HepG2 (cell line): ENCODE data around the gene TRIM66. TPM values are rescaled to one million over a fixed set of nuclear protein-coding genes. Genes with fewer than 3 reads are reported as not detected.

Experiments used
- ATAC-seq: fragments of 200-7000 bp; cut with Tn5 transposase; 3 replicates; pipeline ENCODE4 v1.9.1; 2020; ENCODE audit warnings: mild to moderate bottlenecking, moderate library complexity
- BruUV-seq: library from RNA; stranded (reverse); fragments of 400-500 nt; replicated peaks from 2 replicates; lab custom pipeline; 2021; lab: Mats Ljungman, UMichigan
- CTCF ChIA-PET: fragments of 300-600 bp; formaldehyde crosslinking; extraction: SDS; loops from one replicate; lab custom pipeline; 2021; ENCODE audit warnings: low total read pairs, inconsistent platforms, low intra/inter-chr PET ratio; lab: Yijun Ruan, JAX
- POLR2A ChIA-PET: fragments of 350-600 bp; sonication (Branson Sonifier 250); formaldehyde crosslinking; loops from one replicate; lab custom pipeline; 2020; ENCODE audit warnings: antibody characterized with exemption, inconsistent platforms; lab: Yijun Ruan, JAX
- DNase-seq: peaks from one replicate; pipeline ENCODE4 v3.0.0-alpha.2; 2015; ENCODE audit warnings: low spot score
- FAIRE-seq: peaks from 3 replicates; lab custom pipeline; 2011; peaks lifted over from hg19 to GRCh38; lab: Jason Lieb, UNC
- H2AFZ ChIP-seq: one replicate; pipeline ENCODE4 v1.6.1; 2011; ENCODE audit warnings: low read length, inconsistent platforms
- H3K27ac ChIP-seq: fragments of 300-600 bp; 3 replicates; pipeline ENCODE4 v1.8.0; 2011; ENCODE audit warnings: mixed run types, mild to moderate bottlenecking, mixed read lengths, low read length, inconsistent platforms; ENCODE audit not compliant: insufficient read depth; ENCODE audit errors: extremely low read length
- H3K27me3 ChIP-seq, 2 experiments: fragments of 200-600 bp in 1 of 2; 2 replicates in 1 of 2; 3 replicates in 1 of 2; pipeline versions ENCODE4 v1.6.0 to v1.8.0; 2011; ENCODE audit warnings: low read length in 2 of 2, mild to moderate bottlenecking in 2 of 2, moderate library complexity in 2 of 2, inconsistent platforms in 1 of 2; ENCODE audit not compliant: insufficient read depth in 2 of 2, control insufficient read depth in 1 of 2
- H3K36me3 ChIP-seq, 2 experiments: fragments of 200-600 bp in 1 of 2; replicated peaks in 1 of 2; 2 replicates in 1 of 2; 3 replicates in 1 of 2; pipeline versions ENCODE4 v1.5.1 to v1.8.0; 2011; ENCODE audit warnings: low read length in 2 of 2, inconsistent platforms in 1 of 2; ENCODE audit not compliant: insufficient read depth in 2 of 2, control insufficient read depth in 1 of 2
- H3K4me1 ChIP-seq: 2 replicates; pipeline ENCODE4 v1.5.1; 2012; ENCODE audit warnings: low read length, inconsistent platforms; ENCODE audit not compliant: insufficient read depth
- H3K4me2 ChIP-seq: 2 replicates; pipeline ENCODE4 v1.6.0; 2011; ENCODE audit warnings: low read depth, low read length, inconsistent platforms
- H3K4me3 ChIP-seq, 3 experiments: fragments of 200-600 bp in 1 of 3; sonication (generic), shearing (Covaris generic) in 1 of 3; replicated peaks in 1 of 3; 2 replicates each; pipeline ENCODE4 v1.5.1; 2011 to 2016; ENCODE audit warnings: low read length in 3 of 3, inconsistent platforms in 2 of 3, low read depth in 2 of 3, mild to moderate bottlenecking in 2 of 3, control low read depth in 1 of 3, mixed read lengths in 1 of 3; ENCODE audit not compliant: insufficient read depth in 1 of 3
- H3K79me2 ChIP-seq: one replicate; pipeline ENCODE4 v1.6.1; 2011; ENCODE audit warnings: low read length, inconsistent platforms; ENCODE audit not compliant: insufficient read depth
- H3K9ac ChIP-seq: 2 replicates; pipeline ENCODE4 v1.6.0; 2011; ENCODE audit warnings: mild to moderate bottlenecking, low read depth, low read length, inconsistent platforms; ENCODE audit not compliant: insufficient read depth
- H3K9me3 ChIP-seq: 2 replicates; pipeline ENCODE4 v1.5.1; 2012; ENCODE audit warnings: mild to moderate bottlenecking, low read length
- H4K20me1 ChIP-seq: 2 replicates; pipeline ENCODE4 v1.6.0; 2011; ENCODE audit warnings: inconsistent platforms, mild to moderate bottlenecking, low read length, moderate library complexity; ENCODE audit not compliant: insufficient read depth
- FOXA1 ChIP-seq, 2 experiments: fragments of 450-650 bp in 1 of 2; sonication (generic) in 1 of 2; formaldehyde crosslinking in 1 of 2; IDR thresholded peaks; 2 replicates each; pipeline versions ENCODE4 v1.4.0 to v1.6.1; 2016 to 2020; ENCODE audit warnings: missing genetic modification reagents in 1 of 2
- IKZF4 ChIP-seq: sonication (generic); formaldehyde crosslinking; IDR thresholded peaks from 2 replicates; pipeline ENCODE4 v1.5.1; 2020; ENCODE audit warnings: borderline replicate concordance, mild to moderate bottlenecking, low read depth, missing genetic modification reagents; ENCODE audit errors: not compliant biosample characterization
- MEF2D ChIP-seq: sonication (generic); formaldehyde crosslinking; IDR thresholded peaks from 2 replicates; pipeline ENCODE4 v1.5.1; 2020; ENCODE audit warnings: mild to moderate bottlenecking, missing genetic modification reagents
- MEIS1 ChIP-seq: sonication (generic); formaldehyde crosslinking; IDR thresholded peaks from 2 replicates; pipeline ENCODE4 v1.9.0; 2021; ENCODE audit warnings: mild to moderate bottlenecking, missing genetic modification reagents, moderate library complexity, borderline replicate concordance
- NR2C2 ChIP-seq: sonication (generic); formaldehyde crosslinking; IDR thresholded peaks from 2 replicates; pipeline ENCODE4 v1.4.0; 2020; ENCODE audit warnings: missing genetic modification reagents, mild to moderate bottlenecking, moderate library complexity, borderline replicate concordance
- ZFP1 ChIP-seq: IDR thresholded peaks from 2 replicates; pipeline ENCODE4 v1.6.1; 2016
- ZKSCAN1 ChIP-seq: fragments of 150-350 bp; IDR thresholded peaks from 2 replicates; pipeline ENCODE4 v1.6.1; 2014; ENCODE audit warnings: low read length
- ZNF367 ChIP-seq: sonication (generic); formaldehyde crosslinking; IDR thresholded peaks from 2 replicates; pipeline ENCODE4 v1.4.0; 2020; ENCODE audit warnings: missing genetic modification reagents, borderline replicate concordance
- ZNF451 ChIP-seq: sonication (generic); formaldehyde crosslinking; IDR thresholded peaks from 2 replicates; pipeline ENCODE4 v1.5.0; 2020; ENCODE audit warnings: mild to moderate bottlenecking, missing genetic modification reagents
- ZNF563 ChIP-seq: sonication (generic); formaldehyde crosslinking; IDR thresholded peaks from 2 replicates; pipeline ENCODE4 v1.8.0; 2022; ENCODE audit warnings: mild to moderate bottlenecking, moderate library complexity, missing genetic modification reagents
- ZNF672 ChIP-seq: sonication (generic); formaldehyde crosslinking; IDR thresholded peaks from 2 replicates; pipeline ENCODE4 v1.8.1; 2022; ENCODE audit warnings: missing genetic modification reagents
- ZNF713 ChIP-seq: sonication (generic); formaldehyde crosslinking; IDR thresholded peaks from 2 replicates; pipeline ENCODE4 v1.4.0; 2020; ENCODE audit warnings: mild to moderate bottlenecking, missing genetic modification reagents
- ZNF773 ChIP-seq: sonication (generic); formaldehyde crosslinking; IDR thresholded peaks from 2 replicates; pipeline ENCODE4 v1.4.0; 2020; ENCODE audit warnings: missing genetic modification reagents, borderline replicate concordance
- WGBS: methylation state at CpG from one replicate; pipeline ENCODE4 v1.1.6; 2017; ENCODE audit warnings: low lambda C conversion rate; 5-methylcytosine and 5-hydroxymethylcytosine counted together
- in situ Hi-C: cut with HindIII; loops from 2 replicates; pipeline ENCODE4 v1.10.0; 2017; ENCODE audit warnings: low pct_unique_long_range_greater_than_20kb; ENCODE audit not compliant: extremely low pct_ligation_motif_present
- intact Hi-C: fragments of 100-400 bp; cut with micrococcal nuclease; formaldehyde crosslinking; loops from one replicate; pipeline ENCODE4 v1.10.0; 2022; ENCODE audit not compliant: unreplicated experiment
- polyA plus RNA-seq, 8 experiments: library from polyadenylated mRNA; depleted of rRNA in 3 of 8; stranded (reverse) in 7 of 8; unstranded in 1 of 8; fragments of >200 nt; fragmentation: Illumina TruSeq in 4 of 8; extraction: Trizol in 4 of 8; gene quantifications; 2 replicates each; pipeline versions ENCODE4 v1.2.1 to v1.2.3, GENCODE V29; 2011 to 2016; ENCODE audit warnings: low read depth in 4 of 8, missing spikeins in 1 of 8, mixed read lengths in 1 of 8; ENCODE audit not compliant: insufficient read depth in 1 of 8
- total RNA-seq, 5 experiments: library from RNA; depleted of rRNA; stranded (reverse); fragments of >200 nt; fragmentation: Illumina TruSeq; extraction: Trizol; gene quantifications; 2 replicates each; pipeline ENCODE4 v1.2.3, GENCODE V29; 2016; ENCODE audit warnings: low read depth in 1 of 5
- TF ChIP-seq, protein P1 (sequence below): sonication (generic); formaldehyde crosslinking; IDR thresholded peaks from 2 replicates; pipeline ENCODE4 v1.9.0; 2021; ENCODE audit warnings: missing genetic modification reagents, mild to moderate bottlenecking, borderline replicate concordance
- TF ChIP-seq, protein P2 (sequence below): sonication (generic); formaldehyde crosslinking; IDR thresholded peaks from 2 replicates; pipeline ENCODE4 v1.4.0; 2020; ENCODE audit warnings: mild to moderate bottlenecking, low read depth, missing genetic modification reagents
- TF ChIP-seq, protein P3 (sequence below): IDR thresholded peaks from 2 replicates; pipeline ENCODE4 v1.6.1; 2016; ENCODE audit warnings: low read depth
- TF ChIP-seq, protein P4 (sequence below): IDR thresholded peaks from 2 replicates; pipeline ENCODE4 v1.6.1; 2016; ENCODE audit warnings: missing genetic modification reagents, missing compliant biosample characterization

The TRIM66 gene
- total and polyA plus RNA-seq, 2 of the 13 experiments (the other 11 are each of a cell fraction or from before 2014, with no cell fraction given) = 4.9 to 6.1 TPM

DNA sequence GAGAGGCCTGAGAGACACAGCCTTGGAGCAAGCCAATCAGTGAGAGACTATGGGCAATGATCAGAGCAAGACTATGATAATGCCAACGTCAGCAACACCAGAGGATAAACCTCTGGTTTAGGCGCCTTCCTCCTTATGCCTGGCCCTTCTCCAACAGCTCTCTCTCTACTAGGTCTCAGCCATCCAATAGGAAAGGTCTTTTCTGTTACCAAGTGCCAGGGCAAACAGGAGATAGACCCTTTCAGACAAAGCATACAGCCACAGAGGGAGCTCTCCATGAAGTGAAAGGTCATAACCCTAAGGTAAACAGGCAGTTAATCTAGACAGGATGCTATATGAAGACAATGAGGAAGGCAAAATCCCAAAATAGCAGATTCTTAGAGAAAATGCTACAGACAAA, 98.0 kb downstream of the TRIM66 start (continued):
- TF ChIP-seq, protein P1, sequence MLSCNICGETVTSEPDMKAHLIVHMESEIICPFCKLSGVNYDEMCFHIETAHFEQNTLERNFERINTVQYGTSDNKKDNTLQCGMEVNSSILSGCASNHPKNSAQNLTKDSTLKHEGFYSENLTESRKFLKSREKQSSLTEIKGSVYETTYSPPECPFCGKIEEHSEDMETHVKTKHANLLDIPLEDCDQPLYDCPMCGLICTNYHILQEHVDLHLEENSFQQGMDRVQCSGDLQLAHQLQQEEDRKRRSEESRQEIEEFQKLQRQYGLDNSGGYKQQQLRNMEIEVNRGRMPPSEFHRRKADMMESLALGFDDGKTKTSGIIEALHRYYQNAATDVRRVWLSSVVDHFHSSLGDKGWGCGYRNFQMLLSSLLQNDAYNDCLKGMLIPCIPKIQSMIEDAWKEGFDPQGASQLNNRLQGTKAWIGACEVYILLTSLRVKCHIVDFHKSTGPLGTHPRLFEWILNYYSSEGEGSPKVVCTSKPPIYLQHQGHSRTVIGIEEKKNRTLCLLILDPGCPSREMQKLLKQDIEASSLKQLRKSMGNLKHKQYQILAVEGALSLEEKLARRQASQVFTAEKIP (CRISPR knock-in tag) = no peak
- TF ChIP-seq MEIS1 (CRISPR knock-in tag) (no peak), NR2C2 (CRISPR knock-in tag) (peak; percentile 40; the same call in 1 of the 2 replicates), ZNF672 (CRISPR knock-in tag) (no peak), IKZF4 (CRISPR knock-in tag) (no peak), FOXA1 (IDR thresholded peaks at IDR 0.05) (no peak), FOXA1 (CRISPR knock-in tag; IDR thresholded peaks at IDR 0.05) (peak; percentile 71), ZNF367 (CRISPR knock-in tag) (no peak)
- TF ChIP-seq, protein P2, sequence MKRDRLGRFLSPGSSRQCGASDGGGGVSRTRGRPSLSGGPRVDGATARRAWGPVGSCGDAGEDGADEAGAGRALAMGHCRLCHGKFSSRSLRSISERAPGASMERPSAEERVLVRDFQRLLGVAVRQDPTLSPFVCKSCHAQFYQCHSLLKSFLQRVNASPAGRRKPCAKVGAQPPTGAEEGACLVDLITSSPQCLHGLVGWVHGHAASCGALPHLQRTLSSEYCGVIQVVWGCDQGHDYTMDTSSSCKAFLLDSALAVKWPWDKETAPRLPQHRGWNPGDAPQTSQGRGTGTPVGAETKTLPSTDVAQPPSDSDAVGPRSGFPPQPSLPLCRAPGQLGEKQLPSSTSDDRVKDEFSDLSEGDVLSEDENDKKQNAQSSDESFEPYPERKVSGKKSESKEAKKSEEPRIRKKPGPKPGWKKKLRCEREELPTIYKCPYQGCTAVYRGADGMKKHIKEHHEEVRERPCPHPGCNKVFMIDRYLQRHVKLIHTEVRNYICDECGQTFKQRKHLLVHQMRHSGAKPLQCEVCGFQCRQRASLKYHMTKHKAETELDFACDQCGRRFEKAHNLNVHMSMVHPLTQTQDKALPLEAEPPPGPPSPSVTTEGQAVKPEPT = no peak

DNA sequence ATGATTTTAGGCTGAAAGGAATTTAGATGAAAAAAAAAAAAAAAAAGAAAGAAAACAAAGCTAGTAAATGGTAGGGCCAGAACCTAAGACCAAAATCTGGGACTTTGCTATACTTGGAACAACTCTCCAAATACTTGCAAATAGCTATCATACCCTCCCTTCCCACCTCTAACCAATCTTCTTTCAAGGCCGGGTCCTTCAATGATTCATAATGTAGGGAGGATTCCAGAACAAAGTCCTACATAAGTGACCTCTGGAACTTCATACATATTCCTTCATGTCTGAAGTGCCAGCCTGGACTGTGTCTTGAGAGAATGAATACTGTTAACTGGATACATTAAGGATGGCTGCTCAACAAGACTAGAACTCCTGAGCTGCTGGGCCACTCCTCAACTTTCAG, 98.4 kb downstream of the TRIM66 start:
- BruUV-seq = no TSS peak
- Histone ChIP-seq H3K27ac (no peak overlapping the region), H3K9ac (no peak overlapping the region), H3K27me3 (no peaks in the 10 kb centered on the region), H4K20me1 (no peaks in the 10 kb centered on the region), H3K9me3 (no peaks in the 10 kb centered on the region), H3K79me2 (no peaks in the 10 kb centered on the region), H3K4me2 (peak overlapping the region; percentile 37; the same call in 1 of the 2 replicates), H3K36me3 (no peaks in the 10 kb centered on the region), H2AFZ (no peak overlapping the region), H3K4me3 (no peak overlapping the region), H3K4me1 (peaks cover 12% of the 10 kb centered on the region)
- ATAC-seq = peak; percentile 43; the same call in 2 of the 3 replicates
- no peak for FAIRE-seq
- ChIA-PET CTCF (no interaction called here), POLR2A (interaction anchor here (1.8 kb wide), 1 partner anchor 10 kb away, joined by 6 read pairs; the partner anchor contains the start of gene STK33)
- intact Hi-C loops (no loop called here), in situ Hi-C loops (no loop called here)
- DNase-seq = no peak
- 18% methylated on average over 1 of the region's 1 CpG for WGBS
- TF ChIP-seq ZNF713 (CRISPR knock-in tag) (no peak), ZKSCAN1 (no peak), ZNF773 (CRISPR knock-in tag) (no peak), ZNF563 (CRISPR knock-in tag) (no peak), MEF2D (no peak), ZNF451 (CRISPR knock-in tag) (no peak), ZFP1 (CRISPR knock-in tag) (no peak)
- TF ChIP-seq, protein P3, sequence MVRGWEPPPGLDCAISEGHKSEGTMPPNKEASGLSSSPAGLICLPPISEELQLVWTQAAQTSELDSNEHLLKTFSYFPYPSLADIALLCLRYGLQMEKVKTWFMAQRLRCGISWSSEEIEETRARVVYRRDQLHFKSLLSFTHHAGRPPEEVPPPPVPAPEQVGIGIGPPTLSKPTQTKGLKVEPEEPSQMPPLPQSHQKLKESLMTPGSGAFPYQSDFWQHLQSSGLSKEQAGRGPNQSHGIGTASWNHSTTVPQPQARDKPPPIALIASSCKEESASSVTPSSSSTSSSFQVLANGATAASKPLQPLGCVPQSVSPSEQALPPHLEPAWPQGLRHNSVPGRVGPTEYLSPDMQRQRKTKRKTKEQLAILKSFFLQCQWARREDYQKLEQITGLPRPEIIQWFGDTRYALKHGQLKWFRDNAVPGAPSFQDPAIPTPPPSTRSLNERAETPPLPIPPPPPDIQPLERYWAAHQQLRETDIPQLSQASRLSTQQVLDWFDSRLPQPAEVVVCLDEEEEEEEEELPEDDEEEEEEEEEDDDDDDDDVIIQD = no peak
- TF ChIP-seq, protein P4, sequence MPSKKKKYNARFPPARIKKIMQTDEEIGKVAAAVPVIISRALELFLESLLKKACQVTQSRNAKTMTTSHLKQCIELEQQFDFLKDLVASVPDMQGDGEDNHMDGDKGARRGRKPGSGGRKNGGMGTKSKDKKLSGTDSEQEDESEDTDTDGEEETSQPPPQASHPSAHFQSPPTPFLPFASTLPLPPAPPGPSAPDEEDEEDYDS (CRISPR knock-in tag) = no peak
